T follicular helper cell (primary cell): Measurements from ENCODE around the gene KRT20.

Experiments
- DNase-seq: peaks from one replicate; pipeline ENCODE4 v3.0.0-alpha.2; 2020; ENCODE audit warnings: low read depth

Gene KRT20

DNA sequence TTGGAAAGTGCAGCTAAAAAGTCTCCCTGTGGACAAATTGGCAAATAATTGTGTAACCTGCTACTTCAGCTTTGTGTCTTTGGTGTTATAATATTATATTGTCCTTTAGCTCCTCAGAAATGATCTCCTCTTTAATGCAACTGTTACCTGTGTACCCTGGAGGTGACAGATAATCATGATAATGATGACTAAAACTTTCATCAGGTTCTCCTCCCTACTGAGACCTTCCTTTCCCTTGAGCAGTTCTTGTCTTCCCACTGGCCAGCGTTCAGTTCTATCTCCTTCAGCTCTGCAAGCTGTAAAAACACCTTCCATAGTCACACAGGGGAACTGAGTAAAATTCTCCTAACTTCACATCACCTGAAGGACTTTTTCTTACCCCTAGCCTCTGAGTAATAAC is 32.7 kb downstream of the KRT20 start:
- no peak for DNase-seq

DNA sequence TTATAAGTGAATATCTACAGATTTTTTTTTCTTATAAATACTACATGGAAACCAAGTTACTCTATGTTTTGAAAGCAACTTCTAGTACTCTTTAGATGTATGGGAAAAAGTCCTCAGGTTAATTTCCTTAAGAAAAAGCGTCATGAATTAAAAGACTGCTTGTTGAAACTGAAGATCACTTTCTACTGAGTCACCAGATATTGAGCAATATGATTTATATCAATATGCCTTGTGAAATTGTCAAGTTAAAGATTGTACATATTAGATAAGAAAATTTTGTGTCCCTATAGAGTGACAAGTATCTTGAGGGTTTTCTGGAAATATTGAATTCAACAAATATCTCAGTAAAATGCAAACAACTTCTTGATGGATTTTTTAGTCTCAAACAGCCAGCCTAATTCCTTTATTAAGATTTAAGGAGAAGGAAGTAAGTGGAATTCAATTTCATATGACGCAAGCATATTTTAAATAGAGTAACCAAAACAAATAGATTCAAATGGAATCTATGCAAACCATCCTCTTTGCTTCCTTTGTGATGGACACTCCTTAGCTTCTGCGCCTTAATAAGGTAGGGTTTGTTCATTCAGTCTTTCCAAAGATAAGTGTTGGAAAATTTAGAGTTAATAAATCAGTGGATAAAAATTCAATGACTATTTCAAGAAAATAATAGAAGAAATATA is 34.6 kb downstream of the KRT20 start:
- DNase-seq, result no peak

DNA sequence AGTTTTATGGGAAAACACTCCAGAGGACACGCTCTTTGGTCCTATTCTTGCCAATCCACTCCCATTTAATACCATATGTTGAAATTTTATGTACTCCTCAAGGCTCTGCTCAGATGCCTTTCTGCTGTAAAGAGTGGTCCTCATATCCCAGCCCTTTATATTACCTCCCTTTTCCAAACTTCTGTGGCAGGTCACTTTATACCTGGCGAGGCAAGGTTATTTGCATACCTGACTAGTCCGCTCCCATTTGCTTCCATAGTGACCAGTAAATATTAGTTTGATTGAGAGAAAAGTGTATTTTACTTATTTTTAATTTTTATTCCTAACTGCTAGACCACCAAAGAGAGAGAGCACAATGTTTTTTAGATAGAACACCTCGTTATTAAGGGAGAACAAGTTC is 35.3 kb downstream of the KRT20 start:
- no peak for DNase-seq

DNA sequence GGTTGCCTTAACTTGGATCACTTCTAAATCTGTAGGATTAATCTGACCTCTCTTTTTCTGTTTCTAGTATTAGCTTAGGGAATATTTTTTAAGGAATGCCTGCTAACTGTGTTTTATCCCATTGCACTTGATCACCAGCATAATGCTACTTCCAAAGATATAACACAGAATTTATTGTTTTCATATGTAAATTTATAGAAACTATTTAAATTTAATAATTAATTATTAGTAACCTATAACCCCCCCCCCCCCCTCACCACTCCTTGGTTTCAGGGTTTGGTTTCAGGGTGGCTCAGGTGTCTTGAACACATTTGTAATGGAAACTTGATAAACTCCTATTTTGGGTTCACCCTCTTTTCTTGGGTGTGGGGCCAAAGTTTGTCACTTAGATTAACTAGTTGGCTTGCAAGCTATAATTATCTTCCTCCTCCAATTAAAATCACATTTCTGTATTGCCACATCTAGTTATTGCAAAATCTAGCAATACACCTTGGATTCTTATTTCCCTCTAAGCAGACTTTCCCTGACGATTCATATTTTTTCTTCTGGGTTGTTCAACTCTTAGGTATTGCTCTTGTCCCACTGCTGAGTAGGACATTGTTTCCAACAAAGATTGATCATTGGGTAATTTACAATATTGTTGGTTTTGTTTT is 36.3 kb downstream of the KRT20 start:
- no peak for DNase-seq

DNA sequence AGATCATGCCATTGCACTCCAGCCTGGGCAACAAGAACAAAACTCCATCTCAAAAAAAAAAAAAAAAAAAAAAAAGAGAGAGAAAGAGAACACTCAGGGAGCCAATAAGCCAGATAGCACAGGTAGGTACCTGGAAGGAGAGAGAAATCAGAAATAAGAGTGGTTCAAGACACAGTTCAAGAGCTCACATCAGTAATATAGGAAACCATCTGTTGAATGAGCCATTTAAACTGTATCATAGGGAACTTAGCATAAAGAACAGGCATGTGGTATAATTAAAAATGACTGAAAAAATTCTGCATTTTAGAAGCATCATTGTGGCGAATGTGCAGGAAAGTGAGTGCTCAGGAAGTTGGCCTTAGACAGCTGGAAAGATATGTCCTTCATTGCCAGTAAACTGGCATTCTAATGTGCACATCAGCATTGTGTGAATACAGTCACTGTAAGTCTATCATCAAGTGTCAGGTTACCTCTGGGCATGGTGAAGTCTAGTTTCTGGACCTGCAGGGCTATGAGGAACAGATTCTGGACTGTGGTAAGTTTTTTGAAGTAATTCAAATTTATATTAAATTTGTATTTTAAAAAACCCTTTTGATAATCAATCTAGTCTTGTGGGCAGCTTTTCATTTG is 38.4 kb downstream of the KRT20 start:
- no peak for DNase-seq

DNA sequence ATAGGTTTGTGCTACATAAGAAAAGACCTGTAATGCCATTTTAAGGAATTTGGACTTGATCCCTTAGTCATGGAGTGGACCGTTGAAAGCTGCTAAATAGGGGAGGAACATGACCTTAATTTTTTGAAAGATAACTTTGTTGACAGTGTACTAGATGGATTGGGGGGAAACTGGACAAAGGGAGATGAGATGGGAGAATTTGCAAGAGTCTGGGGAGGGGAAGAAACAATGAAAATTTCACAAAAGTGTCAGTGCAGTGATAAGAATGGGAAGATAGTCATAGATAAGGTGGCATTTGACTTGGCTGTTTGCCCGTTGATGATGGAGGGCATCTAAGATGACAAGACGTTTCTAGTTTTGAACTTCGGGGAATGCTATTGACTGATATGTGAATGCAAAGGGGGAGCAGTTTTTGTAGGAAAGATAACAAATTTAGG is 40.4 kb downstream of the KRT20 start:
- no peak for DNase-seq

DNA sequence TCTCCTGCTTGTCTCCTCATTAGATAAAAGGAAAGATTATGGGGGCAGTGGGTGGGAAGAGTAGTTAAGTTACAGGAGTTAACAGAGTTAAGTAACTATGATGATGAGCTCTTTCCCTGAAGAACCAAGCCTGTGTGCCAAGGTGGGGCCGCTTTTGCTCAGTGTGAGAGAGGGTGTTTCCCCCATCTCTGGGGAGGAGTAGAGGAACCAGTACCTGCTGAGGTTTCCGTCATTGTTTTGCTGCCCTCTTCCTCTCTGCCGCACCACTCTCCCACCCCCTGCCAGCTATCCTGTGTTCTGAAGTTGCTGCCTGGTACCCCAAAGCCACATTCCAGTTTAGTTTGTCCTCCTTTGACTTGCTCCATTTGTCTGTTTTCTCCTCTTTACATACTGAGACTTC is 41.8 kb downstream of the KRT20 start:
- no peak for DNase-seq

DNA sequence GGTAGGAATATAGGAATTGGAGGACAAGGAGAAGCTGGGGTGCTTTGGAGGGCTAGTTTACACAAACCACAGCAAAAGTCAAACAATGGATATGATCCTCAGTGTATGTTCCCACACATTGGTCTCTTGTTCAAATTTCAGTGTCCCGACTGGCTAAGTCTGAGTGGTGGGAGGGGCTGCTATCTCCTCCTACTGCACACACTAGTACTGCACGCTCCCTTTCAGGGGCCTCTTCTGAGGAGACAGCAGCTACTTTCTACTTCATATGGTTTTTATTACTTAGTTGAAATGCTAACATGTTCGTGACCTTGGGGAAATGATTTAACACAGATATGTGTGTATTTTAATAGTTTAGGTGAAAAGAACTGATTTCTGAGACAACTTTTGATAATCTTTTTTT is 43.8 kb downstream of the KRT20 start:
- DNase-seq, result no peak

DNA sequence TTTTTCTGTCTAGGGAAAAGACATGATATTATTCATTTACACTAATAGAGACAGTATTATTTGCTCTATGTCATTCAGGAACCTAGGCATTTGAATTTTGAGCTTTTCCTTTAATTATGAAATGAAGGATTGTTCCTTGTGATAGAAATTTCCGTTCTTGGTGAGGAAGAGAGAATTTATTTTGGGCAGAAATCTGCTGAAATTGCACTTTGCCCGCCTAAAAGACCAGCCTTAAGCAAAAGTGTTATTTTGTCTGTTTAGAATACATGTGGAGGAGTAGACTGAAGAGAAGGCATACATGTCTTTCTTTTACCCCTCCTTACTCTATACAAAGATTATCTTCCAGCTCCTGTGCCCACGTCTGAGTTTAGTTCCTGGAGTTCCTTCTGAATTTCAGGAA is 45.8 kb downstream of the KRT20 start:
- no peak for DNase-seq

DNA sequence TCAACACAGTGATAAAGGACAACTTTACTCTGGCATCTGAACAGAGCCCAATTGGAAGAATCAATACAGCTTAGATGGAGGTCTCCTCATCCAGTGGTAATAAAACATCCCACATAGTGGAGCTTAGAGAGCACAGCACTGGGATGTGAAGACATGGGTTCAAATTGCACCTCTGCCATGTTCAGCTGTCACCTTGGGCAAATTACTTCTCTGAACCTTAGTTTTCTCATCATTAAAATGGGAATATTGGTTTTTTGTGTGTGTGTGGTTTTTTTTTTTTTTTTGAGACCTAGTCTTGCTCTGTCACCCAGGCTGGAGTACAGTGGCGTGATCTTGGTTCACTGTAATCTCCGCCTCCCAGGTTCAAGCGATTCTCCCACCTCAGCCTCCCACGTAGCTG is 49.0 kb downstream of the KRT20 start:
- no peak for DNase-seq

DNA sequence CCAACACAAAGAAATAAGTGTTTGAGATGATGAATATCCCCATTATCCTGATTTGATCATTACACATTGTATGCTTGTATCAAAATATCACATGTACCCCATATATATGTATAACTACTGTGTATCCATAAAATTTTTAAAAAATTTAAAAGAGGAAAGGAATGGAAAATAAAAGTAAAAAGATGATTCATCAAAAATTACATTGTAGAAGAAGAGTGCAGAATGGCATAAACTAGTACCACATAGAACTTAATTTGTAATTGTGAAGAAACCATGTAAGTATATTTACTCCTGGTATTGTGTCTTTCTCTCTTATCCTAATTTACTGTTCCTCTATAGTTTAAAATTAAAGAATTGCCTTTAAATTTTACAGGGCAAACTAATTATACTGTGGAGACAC is 51.2 kb downstream of the KRT20 start:
- DNase-seq, result no peak

DNA sequence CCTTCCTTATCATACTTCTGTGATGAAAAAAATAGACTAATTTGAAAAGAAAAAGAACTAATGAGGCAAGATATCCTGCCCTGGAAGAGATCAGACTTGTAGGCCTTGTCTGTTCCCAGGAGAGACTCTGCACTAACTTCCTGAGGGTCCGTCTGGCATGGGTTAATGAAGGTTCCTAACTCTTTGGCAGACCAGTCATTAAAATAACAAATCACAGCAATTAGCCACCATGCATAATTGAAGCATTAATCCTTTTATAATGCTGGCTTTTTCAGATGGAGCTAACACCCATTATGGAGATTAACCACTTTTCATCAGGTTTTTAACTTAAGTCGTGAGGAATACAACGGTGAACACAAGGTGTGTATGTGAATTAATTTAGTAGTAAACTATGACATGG is 52.2 kb downstream of the KRT20 start:
- DNase-seq, result no peak

DNA sequence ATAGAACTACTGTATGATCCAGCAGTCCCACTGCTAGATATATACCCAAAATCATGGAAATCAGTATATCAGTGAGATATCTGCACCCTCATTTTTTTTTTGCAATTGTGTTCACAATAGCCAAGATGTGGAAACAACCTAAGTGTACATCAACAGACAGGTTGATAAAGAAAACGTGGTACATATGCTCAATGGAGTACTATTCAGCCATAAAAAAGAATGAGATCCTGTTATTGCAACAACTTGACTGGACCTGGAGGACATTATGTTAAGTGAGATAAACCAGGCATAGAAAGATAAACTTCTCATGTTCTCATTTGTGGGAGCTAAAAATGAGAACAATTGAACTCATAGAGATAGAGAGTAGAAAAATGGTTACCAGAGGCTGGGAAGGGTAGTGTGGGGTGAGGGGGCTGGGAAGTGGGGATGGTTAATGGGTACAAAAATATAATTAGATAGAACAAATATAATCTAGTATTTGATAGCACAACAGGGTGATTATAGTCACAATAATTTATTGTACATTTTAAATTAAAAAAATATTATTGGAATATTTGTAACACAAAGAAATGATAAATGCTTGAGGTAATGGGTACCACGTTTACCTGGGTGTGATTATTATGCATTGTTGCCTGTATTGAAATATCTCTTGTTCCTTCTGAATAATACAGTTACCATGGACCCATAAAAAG is 54.8 kb downstream of the KRT20 start:
- DNase-seq, result no peak

DNA sequence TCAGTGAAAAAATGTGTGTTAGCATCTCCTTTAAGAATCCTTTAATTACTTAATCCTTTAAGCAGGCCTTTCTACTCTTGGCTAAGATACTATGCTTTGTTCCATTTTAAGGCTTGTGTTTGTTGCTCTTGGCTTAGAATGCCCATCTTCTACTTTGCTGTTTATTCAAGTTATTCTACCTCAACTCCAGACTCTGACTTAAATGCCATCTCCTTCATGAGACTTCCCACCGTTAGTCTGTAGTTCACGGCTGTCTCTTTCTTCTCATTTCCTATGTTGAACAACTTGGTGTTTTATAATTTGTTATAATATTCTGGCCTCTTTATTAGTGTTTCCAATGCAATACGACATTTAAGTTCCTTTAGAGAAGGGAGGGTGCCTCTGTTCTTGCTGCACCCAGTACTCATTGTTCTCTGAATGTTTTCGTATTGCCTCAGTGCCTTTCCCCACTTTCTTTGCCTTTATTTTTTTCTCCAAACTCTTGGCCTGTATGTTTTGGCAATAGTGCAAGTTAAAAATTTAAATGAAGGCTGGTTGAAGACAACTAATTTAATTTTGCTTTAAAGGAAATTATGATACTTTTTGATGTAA is 56.5 kb downstream of the KRT20 start:
- DNase-seq, result no peak

DNA sequence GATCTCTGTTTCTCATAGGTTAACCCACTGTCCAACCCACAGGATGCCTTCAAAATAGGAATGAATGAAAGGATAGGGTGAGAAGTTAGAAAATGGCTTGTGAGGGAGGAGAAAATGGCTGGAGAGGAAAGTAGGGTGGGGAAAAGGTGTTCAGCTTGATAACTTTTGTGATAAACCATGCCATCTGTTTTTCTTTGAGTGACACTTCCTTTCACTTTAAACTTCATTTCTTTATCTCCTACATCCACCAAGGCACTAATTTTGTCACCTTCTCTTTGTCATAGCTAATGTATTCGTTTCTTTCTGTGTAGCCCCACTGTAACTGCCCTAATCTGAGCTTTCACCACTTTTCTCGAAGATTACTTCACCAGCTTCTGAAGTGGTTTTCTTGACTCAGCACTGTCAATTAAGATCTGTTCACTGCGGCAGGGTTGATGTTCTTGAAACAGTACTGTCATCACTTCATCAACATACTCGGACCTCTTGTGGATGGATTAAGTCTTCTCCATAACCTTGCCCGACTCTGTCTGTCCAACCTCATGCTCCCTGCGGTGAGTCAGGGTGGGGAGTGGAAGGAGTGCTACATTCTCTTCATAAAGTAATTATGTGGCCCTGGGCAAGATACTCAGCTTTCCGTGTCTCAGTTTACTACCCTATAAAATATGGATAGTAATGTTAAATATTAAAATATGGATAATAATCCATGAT is 57.1 kb downstream of the KRT20 start:
- DNase-seq, result no peak
